Stimulated activated CD4-positive, alpha-beta T cell treated with anti-CD3 and anti-CD28 coated beads, Interleukin-1b, Interleukin-23, amount 100 ng/mL, for 24 hours (primary cell): Measurements from ENCODE around the gene SLC25A20.

Source experiments
- DNase-seq, 4 experiments: peaks; one replicate each; pipeline ENCODE4 v3.0.0-alpha.2; 2020; ENCODE audit warnings: low read depth in 4 of 4, low spot score in 1 of 4

The SLC25A20 gene

DNA sequence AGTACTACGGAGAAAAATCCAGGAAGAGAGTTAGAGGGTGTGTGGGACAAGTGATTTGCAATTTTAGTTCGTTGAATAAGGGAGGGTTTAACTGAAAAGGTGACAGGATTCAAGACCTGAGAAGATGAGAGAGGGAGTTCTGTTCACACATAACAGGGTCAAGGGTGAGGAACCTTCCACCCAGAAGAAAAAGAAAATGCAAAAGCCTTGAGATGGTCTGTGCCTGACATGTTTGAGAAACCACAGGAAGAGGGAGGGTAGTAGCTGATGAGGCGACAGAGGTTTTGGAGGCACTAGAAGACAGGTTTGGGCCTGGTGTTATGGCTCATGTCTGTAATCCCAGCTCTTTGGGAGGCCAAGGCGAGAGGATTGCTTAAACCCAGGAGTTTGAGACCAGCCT is 591 bp upstream of the SLC25A20 start:
- DNase-seq, result no peak

DNA sequence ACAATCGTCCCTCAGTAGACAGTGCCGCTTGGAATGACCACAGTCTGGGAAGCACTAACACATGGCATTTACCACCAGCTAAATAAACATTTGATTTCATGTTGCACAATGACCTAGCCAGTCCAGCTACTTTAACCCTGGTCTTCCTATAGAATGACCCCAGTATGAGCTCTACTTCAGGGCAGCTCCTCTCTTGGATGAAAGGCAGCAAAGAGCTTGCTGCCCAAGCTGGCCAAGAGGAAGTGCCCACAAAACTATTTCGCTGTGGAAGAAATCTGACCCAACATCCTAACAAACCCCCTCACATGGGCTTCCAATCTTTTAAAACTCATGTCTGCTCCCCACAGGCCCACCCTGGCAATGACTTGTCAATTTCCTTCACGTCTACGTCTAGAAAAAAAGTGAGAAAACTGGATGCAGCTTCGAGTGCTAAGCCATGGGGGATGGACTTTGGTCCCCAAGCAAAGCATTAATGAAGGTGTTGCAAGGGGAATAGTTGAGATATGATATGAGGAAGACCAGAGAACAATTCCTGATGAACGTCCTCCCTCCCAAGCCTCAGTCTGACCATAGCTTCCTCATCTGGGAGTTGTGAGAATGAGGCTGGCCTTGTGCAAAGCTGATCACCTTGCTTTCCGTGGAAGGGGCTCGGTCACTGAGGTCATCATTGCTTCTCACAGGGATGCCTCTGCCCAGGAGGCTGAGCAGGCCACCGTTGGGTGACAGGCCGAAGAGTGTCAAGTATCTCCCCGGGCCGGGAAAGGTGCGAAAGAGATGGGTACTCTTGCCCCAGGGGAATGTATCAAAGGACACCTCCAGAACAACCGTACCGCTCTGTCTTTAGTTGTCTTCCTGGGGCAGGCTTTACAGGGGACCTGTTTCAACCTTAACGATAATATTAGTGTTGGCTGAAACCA is 964 bp downstream of the SLC25A20 start:
- no peak for DNase-seq

DNA sequence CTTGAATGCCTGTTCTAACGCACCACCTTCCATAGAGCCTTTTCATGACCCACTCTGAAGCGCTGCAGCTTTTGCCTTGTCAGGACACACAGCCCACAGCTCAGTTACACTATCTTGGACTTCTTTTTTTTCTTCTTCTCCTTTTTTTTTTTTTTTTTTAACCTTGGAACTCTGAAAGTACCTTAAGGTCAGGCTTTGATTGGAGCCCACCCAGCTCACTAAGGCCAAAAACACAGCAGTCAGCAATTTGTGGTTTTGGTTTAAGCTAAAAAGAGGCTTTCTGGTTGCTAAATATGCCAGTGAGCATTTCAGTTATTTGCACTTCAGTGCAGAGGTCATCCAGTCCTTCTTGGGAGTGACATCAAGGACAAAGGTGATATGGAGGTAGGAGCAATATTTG is 1.7 kb downstream of the SLC25A20 start:
- DNase-seq, result no peak

DNA sequence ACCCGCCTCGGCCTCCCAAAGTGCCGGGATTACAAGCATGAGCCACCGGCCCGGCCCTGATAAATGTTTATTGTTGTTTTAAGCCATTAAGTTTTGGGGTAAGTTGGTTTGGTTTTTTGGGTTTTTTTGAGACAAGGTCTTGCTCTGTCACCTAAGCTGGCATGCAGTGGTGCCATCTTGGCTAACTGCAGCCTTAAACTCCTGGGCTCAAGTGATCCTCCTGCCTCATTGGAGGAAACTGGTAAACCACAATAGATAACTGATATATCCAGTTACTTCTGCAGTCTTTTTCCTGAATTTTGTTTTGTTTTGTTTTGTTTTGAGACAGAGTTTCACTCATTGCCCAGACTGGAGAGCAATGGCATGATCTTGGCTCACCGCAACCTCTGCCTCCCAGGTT is 4.2 kb downstream of the SLC25A20 start:
- no peak for DNase-seq

DNA sequence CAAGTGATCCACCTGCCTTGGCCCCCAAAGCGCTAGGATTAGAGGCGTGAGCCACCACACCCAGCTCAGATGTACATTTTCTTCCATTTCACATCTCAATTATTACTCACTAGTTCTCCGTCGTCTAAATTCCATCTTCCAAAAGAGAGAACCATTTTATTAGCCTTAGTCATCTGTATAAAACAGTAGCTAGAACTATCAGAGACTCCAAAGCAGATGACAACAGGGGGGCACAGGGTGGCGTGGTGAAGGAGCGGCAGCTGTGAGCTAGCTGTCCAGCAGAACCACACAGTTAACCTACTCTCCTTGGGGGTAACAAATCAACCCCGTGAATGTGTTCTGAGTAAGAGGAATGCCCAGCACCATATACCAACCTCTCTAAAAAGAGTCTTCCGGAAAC is 7.1 kb downstream of the SLC25A20 start:
- DNase-seq, result no peak

DNA sequence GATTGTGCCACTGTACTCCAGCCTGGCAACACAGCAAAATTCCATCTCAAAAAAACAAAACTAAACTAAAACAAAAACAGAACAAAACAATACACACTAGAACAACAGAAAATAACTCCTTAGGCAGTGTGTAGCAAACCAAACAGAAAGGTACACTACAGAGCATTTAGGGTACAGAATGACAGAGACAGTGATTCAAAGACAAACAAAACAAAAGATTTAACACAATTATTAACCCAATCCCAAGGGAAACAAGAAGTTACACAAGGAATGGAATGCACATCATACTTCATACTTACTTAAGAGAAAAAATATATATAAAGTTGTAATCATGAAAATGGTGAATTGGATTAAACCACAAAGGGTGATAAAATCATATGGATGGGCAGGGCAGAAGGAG is 12.9 kb downstream of the SLC25A20 start:
- no peak for DNase-seq

DNA sequence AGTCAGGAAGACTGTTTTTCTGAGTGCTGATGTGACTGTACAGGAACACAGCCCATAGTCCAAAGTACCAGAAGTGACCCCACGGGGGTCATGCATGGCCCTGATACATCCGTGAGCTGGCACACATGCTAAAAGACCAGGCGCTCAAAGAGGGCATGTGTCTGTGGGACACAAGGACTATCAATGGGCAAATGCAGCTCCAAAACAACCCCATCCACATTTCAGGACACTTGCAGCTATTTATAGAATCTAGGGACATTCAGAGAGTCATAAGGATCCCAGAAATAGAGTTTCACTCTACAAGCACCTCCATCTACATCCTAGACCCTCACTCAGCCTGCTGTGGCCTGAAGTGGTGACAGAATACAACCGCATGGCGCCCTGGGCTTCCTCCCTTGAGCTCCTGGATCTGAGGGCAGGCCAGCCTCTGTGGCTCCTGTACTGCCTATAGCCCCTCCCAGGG is 17.0 kb downstream of the SLC25A20 start:
- no peak for DNase-seq

DNA sequence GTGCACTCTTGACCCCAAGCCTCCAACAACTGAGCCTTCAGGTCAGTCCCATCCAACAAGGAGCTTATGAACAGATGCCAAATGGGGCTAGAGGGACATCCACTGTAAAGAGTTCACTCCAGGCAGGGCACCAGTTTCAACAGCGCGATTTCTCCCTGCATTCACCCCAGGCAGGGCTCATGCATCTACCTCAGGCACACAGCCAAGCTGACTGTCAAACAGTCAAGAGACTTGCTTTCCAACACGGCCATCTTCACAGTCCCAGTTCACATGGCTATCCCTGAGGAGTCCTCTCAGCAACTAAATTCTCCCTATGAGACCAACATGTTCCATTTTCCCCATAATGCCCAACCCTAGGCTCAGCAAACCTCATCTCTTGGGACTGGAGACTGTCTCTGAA is 17.7 kb downstream of the SLC25A20 start:
- no peak for DNase-seq

DNA sequence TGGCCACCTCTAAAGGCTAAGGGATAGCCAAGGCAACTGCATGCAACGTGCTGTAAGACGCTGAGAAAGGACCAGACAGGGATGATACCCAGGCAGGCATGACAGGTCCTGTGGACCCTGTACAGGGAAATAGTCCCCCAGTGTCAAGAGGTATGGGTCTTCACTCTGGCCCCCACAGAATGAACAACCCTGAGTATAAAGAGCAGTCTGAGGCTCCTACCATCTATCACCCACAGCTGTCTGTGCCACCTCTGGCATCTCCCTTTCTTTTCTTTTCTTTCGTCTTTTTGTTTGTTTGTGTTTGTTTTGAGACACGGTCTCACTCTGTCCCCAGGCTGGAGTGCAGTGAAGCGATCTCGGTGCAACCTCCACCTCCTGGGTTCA is 18.7 kb downstream of the SLC25A20 start:
- no peak for DNase-seq

DNA sequence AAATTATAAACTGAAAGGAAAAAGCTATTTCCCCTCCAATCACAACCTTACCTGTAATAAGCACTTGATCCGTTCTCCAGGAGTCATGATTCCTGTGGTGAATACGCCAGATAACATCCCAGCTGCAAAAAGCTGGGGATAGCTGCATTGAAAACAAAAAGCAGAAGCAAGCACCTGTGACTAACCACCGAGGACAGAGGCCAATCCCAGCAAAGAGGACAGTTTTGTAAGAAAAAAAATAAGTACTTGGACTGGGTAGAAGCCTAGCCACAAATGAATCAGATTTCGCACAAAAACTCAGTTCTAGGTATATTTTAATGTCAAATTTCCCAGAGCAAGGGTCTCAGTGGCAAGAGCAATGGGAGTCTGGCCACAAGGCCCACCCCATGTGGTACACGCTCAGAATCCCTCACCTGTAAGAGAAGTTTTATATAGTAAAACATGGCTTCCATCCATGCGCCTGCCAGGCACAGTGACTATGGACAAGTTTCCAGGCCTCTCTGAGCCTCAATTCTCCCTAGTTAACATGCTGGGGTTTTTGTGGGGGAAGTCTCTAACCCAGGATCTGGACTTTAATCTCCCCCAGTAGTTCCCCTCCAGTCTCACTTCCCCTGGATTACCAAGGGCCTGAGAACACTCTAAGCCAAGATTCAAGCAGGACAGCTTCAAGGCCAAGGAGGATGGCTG is 19.2 kb downstream of the SLC25A20 start:
- no peak for DNase-seq

DNA sequence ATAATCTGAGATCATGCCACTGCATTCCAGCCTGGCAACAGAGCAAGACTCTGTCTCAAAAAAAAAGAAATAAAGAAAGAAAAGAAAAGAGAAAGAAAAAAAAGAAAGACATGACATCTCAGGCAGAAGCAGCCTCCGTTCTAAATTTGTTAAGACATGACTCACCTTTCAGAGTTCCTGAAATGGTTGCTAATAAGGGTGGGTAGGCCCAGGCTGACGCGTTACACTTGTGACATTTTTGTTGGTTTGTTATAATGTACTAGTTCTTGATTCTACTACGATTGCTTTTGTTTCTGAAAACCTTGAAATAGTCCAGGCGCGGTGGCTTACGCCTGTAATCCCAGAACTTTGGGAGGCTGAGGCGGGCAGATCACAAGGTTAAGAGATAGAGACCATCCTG is 21.0 kb downstream of the SLC25A20 start:
- DNase-seq, result no peak

DNA sequence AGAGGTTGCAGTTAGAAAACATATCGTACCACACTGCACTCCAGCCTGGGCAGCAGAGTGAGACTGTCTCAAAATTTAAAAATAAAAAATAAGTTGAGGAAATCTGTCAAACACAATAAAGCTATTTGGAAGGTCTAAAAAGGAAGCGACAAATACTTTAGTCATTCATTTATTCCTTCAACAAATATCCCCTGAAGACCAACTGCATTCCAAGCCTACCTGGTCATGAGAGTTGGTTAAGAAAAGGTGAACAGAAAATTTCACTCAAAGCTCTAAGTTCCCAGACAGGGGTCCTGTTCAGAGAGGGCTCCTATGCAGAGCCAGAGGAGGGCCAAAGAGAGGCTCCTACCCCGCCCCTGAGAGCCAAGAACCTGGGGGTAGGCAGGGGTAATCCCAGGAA is 35.6 kb downstream of the SLC25A20 start:
- no peak for DNase-seq

DNA sequence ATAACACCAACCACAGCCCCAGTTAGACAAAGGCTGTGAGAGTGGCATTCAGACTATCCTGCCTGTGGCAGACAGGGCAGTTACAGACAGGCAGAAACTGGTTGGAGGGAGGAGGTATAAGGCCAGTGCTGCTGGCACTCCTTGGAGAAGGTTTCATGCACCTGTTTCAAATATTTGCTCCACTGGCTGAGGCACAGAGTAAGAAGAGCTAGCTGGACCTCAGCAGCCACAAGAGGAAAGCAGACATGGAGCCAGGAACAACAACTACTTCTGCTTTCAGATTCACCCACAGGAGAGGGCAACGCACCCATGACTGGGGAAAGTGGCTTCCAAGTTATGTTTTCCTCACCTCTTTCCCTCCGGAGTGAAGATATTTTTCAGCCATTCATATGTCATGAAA is 39.5 kb downstream of the SLC25A20 start:
- no peak for DNase-seq

DNA sequence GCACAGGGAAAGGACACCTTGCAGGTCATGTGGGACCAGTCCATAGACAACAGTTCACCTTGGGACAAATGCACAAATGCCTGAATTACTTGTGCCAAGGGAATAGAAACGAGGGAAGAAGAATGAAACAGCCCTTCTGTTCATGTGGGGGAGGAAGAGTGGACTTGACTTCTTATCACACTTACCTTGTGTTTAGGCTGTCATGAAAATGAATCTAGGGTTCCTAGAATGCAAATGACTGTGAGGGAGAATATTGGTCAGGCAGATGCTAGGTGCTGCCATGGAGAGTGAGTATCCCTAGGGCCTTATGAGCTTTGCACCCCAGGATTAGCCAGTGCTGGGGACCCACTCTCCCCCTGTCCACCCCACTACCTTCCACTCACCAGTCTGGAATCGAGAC is 40.0 kb downstream of the SLC25A20 start:
- DNase-seq, result no peak

DNA sequence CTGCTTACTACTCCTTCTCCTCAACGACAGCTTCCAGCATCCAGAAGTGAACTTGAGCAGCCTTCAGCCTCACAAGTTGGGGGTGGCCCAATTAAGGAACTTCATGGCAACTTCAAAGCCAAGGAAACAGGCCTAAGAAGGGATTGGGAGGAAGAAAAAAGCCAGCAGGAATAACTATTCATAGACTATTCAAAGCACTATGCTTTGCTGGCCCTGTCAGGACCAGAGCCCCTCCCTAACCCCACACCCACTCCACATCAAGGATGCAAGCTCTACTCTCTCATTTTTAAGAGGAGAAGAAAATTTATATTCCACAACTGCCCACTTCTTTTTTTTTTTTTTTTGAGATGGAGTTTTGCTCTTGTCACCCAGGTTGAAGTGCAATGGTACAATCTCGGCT is 41.0 kb downstream of the SLC25A20 start:
- DNase-seq, result no peak

DNA sequence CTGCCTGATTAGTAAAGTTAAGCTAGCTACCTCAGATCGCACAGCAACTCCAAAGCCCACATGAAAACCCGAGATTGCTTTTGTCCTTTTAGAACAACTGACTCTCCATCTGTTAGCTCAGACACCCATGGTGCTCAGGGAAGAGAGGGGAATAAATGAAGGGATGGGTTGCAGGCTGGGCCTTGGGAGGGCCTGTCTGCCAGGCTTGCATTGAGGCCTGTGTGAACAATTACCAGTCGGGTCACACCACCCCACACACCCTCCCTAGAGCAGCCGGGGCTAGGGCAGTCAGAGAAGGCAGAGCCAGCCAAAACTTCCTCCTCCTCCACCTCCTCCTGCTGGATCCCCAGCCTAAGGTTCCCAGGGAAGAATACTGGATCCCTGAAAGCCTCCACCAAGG is 42.2 kb downstream of the SLC25A20 start:
- DNase-seq, result no peak

DNA sequence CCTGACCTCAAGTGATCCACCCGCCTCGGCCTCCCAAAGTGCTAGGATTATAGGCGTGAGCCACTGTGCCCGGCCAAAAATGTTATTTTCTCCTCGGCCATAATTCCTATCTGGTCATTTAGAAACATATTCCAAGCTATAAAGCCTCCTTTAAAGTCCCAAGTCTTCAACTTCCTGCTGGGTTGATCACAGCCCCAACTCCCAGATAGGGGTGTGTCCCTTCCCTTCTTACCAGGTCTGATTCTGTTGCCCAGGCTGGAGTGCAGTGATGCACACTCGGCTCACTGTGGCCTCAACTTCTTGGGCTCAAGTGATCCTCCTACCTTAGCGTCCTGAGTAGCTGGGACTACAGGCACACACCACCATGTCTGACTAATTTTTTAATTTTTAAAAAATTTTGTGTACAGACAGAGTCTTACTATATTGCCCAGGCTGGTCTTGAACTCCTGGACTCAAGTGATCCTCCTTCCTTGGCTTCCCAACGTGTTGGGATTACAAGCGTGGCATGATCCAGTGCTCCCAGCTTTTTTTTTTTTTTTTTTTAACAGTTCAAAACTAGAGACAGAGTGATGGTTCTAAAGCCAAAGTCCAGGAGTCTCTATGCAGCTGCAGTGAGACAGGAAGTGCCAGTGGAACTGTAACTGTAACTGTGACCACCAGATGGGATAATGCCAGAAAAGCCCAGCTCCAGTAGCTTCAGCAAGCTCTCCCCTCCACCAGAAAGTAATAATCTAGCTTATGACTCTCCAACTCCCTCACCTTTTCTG is 42.8 kb downstream of the SLC25A20 start:
- DNase-seq, result no peak

DNA sequence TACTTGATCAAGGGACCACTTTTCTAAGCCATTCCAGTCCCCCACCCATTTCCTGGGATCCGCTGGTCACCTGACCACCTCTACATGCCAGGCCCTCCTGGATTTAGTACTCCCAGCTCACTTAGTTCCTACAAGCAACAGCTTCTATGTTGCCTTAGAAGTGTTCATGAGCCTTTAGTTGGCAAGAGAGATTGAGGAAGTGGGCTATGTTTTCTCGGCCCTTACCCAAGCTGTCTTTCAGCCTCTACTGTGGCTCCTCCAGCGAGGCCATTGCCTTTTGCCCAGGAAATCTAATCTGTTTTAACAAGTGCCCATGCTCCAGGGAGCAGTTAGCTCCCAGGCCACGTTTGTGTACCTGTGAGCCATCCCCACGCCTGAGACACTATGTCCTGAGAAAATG is 46.5 kb downstream of the SLC25A20 start:
- no peak for DNase-seq

DNA sequence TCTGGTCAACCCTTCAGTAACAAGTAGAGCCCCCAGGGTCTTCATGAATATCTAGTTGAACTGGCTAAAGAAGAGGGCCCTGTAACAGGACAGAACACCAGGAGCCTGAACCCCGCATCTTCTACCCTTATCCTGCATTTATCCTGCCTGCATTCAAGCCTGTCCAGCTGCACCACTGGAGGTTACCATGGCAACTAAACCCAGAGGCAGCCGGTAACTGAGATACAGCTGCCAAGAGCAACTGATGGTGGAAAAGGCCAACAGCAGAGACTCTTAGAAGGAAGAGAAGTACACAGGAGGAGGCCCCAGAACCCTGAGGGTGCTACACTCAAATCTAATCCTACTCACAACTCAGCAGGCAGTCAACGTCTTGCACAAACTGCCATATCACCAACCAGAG is 47.3 kb downstream of the SLC25A20 start:
- DNase-seq, result no peak

DNA sequence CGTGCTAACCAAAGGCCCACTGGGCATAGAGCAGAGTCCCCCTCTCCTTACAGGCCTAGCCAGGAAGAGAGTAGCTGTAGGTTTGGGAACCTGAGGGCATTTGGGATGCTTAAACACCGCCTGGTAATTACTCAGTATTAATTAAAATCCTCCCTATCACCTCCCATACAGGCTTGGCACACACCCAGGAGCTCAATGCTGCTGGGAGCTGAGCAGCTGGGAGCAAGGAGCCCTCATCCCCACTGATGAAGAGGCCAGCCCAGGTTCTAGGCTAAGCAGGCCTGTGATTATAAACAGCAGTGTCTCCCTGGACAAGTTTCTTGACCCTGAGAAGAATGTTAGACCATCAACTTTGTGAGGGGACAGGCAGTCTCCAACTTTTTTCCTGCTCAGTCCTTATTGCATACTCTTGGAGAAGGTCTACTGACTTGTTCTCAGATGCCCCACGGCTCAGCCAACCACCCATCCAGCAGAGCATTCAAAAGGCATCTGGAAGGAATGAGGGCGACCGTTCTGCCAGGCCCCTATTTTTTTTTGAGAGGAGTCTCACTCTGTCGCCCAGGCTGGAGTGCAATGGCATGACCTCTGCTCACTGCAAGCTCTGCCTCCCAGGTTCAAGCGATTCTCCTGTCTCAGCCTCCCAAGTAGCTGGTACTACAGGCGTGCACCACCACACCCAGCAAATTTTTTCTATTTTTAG is 49.7 kb downstream of the SLC25A20 start:
- no peak for DNase-seq
